Stimulated activated CD4-positive, alpha-beta T cell treated with anti-CD3 and anti-CD28 coated beads, Interleukin-4, amount 100 ng/mL, for 1 hour (primary cell): ENCODE results near the gene SERTAD1.
"Not testable (repeated sequence)": the region's sequence is repeated elsewhere in the genome, so short reads cannot be mapped to it uniquely, and the experiment has no call there.

Source experiments
- DNase-seq: peaks from one replicate; pipeline ENCODE4 v3.0.0-alpha.2; 2020

SERTAD1 gene, protein sequence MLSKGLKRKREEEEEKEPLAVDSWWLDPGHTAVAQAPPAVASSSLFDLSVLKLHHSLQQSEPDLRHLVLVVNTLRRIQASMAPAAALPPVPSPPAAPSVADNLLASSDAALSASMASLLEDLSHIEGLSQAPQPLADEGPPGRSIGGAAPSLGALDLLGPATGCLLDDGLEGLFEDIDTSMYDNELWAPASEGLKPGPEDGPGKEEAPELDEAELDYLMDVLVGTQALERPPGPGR

DNA sequence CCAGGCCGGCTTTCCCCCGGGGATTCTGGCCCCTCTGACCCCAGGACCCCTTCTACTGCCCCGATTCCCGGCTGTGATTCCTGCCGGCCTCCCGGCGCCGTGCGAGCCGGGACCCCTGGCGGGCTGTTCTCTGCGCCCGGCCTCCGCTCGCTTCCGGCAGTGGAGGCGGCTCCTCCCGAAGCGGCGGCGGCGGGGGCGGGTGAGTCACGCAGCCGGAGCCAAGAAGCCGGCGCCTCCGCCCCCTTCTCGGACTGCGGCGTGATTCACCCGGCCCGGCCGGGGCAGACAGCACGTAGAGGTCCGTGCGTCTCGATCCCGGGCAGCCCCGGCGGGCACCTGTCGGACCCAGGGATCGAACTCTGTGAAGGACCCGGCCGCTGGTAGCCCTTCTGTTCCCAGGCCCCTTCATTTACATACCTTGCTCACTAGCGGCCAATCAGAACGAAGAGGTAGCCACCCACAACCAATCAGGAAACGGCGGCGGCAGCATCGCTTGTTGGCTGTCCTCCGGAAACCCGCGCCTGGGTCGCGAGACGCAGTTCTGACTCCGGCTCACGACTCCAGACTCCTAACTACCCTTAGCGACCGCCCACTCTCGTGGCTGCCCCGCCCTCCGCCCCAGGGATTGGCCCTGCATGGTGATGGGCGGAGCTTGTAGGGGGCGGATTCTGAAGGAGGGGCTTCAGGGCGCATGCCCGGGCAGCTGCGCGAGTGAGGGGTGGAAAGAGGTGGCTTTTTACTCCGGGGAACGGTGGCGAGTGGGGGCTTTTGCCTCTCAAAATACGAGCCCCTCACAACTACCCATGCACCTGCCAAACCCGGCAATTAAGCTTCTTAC, at the start of gene SERTAD1:
TSS of gene SERTAD1 (minus strand) at position 543 of the 838 bp plus-strand sequence. CDS start 2,446 bp downstream, outside the sequence.
- peak; percentile 100 for DNase-seq

DNA sequence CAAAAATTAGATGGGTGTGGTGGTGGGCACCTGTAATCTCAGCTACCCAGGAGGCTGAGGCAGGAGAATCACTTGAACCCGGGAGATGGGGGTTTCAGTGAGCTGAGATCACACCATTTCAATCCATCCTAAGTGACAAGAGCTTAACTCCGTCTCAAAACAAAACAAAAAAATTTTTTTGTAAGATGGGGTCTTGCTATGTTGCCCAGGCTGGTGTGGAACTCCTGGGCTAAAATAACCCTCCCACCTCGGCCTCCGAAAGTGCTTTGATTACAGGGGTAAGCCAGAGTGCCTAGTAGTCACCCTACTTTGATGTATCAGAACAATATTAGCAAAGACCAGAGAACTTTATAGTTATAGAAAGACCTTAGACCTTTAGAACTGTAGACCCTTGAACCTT, 48.9 kb upstream of the SERTAD1 start:
- DNase-seq: no peak

DNA sequence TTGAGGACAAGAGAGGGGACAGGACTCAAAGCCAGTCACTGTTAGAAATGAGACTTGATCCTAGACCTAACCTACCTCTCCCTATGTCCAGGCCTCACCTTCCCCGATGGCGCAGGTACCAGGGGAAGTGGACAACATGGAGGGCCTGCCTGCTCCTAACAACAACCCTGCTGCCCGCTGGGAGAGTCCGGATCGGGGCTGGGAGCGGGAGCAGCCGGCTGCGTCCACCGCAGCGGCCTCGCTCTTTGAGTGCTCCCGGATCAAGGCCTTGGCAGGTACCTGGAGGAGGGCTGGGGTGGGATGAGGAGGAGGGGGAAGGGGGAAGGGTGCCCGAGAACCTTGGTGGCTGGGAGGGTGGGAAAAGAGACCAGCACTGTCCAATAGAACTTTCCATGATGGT, 46.7 kb upstream of the SERTAD1 start:
- DNase-seq: no peak

DNA sequence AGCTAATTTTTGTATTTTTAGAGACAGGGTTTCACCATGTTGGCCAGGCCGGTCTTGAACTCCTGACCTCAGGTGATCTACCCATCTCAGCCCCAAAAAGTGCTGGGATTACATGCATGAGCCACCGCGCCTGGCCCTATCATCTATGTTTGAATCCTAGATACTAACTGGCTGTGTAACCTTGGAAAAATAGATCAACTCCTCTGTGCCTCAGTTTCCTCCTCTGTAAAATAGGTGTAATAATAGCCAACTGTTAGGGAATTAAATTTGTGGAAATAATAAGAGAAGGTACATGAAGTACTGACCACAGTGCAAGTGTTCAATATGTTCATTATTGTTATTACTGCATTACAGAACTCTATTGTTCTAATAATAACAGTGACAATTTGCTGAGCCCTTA, 45.3 kb upstream of the SERTAD1 start:
- DNase-seq: no peak

DNA sequence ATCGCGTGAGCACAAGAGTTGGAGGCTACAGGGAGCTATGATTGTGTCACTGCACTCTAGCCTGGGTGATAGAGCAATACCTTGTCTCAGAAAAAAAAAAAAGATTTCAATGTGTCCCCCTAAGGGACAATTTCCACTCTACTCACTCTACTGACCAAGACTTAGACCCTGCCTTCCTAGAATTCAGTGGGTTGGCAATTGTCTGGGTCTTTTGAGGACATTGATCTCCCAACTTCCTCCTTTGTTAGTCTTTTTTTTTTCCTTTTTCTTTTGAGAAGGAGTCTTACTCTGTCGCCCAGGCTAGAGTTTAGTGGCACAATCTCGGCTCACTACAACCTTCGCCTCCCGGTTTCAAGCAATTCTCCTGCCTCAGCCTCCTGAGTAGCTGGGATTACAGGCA, 43.2 kb upstream of the SERTAD1 start:
- no peak for DNase-seq

DNA sequence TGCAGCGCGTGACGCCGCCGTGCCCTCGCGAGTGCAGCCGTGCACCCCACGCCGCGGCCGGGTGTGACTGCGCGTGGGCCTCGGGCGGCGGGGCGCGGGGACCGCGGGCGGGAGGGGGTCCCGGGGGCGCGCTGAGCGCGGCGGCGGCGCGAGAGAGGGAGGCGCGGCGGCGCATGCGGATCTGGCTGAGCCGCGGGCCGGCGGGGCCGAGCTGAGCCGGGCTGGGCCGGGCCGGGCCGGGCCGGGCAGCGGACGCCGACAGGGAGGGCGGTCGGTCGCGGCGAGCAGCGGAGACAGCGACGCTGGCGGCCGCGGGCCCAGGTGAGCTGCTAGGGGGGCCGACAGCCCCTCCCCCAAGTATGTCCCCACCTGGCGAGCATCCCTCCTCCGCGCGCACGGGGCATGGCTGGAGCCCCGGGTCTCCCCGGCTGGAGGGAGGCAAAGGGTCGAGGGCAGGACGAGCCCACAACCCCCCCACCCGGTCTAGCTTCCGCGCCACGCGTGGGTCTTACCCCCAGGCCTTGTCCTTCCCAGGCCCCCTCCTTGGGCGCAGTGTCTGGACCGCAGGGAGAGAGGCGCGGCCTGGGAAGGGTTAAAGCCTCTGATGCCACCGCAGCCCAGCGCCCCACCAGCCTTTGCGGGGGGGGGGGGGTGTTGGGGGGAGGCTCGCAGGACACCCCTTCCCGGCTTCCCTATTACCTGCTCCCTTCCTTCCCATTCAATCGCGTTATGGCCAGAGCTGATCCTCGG, 41.4 kb upstream of the SERTAD1 start, which contains the start of gene SPTBN4:
TSS of gene SPTBN4 (plus strand) at position 17 of the 750 bp plus-strand sequence. CDS start 5,621 bp downstream, outside the sequence.
- no peak for DNase-seq

DNA sequence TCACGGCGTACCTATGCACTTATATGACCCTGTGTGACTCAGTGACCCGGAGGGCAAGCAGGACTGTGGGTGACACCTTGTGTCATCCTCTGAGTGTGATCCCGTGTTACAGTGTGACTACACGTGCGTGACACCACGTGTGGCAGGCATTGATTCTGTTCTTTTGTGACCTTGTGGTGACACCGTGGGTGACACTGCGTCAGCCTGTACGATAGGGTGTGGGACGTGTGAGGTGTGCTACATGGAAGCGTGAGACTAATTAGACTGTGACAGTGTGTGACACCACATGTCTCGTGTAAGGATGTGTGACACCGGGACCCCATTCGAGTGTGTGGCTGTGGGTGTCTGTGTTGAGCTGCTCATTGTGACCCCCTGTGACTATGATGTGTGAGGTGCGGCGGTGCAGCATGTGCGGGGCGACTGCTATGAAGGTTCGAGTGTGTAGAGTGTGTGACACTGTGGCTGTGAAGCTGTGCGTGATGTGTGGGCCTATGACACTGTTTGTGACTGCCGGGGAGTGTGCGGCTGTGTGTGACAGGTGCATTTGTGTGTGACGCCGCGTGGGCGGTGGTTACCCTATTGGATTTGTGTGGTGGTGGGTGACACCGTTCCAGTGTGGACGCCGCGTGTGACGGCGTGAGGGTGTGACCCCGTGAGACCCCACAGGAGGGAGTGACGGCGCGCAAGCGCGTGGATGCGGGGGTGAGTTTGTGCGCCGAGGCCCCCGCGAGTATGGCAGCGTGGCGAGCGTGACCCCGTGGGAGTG, 40.6 kb upstream of the SERTAD1 start:
- peak; percentile 69 for DNase-seq

DNA sequence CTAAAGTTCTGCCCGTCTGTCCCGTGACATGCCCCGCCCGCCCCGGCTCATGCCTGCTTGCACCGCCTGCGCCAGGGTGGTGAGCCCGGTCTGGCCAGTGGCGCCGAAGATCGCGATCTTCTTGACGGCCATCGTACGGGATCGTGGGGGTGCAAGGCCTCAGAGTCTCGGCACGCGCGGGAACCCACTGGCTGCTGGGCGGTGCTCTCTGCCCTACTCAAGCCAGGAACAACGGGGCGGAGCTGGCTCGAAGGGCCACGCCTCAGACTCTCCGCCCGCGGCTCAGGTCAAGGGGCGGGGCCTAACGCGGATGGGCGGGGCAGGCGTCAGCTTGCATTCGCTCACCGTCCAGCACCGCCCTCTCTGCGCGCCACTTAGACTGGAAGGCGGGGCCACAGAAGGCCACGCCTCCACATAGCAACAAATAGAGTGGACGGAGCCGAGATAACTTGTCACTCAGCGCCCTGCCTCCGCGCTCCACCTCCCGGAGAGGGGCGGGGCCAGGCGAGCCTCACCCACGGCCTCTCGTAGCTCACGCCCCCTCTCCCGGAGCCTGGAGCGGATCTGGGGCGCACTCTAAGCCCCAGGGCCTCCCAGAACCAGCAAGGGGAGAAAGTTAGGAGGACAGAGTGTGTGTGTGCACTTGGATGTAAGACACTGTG, 39.9 kb upstream of the SERTAD1 start, which contains the start of gene BLVRB:
TSS of gene BLVRB (minus strand) at position 189 of the 662 bp plus-strand sequence. CDS start at position 132, 57 bp downstream.
- DNase-seq: peak; percentile 100

DNA sequence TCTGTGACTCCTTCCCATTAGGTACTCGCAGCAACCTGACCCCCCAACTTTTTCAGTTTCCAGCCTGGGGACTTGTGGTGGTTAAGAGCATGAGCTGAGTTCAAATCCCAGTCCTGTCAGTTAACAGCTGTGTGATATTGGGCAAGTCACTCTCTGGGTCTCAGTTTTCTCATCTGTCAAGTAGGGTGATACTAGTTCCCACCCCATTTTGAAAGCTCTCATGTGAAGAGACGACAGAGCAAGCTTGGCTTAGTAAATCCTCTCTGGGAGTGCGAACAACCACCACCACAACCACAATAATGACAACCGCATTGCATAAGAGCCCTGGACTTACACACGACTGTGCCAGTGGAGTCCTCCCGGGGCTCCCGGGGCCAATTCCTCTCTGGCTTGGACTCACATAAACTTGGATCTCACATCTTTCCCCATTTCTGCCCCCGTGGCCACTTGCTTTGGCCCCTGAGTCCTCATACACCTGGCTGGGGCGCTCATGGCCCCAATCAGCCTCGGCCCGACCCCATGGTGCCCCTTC, 39.3 kb upstream of the SERTAD1 start:
- no peak for DNase-seq

DNA sequence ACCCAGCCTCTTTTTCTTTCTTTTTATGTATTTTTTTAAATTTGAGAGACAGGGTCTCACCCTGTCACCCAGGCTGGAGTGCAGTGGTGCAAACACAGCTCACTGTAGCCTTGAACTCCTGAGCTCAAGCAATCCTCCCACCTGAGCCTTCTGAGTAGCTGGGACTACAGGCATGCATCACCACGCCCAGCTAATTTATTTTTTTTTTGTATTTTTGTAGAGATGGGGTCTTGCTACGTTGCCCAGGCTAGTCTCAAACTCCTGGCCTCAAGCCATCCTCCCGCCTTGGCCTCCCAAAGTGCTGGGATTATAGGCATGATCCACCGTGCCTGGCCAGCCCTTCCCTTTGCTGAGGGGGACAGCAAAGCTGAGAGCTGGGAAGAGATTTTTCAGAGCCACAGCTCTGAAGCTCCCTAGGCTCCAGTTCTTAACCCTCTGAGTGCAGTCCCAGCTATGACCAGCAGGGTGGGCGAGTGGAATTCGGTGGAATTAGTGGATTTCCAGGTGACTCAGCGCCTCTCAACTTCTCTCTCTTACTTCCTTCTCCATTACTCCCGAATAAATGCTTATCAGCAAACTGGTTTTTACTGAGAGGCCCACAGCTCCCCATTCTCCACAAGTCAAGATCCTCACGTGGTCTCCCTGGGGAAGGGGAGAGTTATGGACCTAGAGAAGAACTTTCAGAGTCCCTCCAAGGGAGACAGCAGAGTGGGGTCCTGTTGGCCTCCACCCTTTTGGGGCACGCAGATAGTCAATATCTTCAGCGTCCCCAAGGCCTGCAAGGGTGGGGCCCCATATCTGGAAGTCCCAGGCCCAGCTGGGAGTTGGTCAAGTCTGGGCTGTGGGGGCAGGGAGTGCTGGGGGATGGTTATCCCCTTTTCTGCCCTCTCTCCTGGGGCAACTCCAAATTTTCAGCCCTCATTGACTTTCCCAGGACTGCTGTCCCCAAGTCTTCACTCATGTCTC, 38.5 kb upstream of the SERTAD1 start:
- peak; percentile 80 for DNase-seq

DNA sequence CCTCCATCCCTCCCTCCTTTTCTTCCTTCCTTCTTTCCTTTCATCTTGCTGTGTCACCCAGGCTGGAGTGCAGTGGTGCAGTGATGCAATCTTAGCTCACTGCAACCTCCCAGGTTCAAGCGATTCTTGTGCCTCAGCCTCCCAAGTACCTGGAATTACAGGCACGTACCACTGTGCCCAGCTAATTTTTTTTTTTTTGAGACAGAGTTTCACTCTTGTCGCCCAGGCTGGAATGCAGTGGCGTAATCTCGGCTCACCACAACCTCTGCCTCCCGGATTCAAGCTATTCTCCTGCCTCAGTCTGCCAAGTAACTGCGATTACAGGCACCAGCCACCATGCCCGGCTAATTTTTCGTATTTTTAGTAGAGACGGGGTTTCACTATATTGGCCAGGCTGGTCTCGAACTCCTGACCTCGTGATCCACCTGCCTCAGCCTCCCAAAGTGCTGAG, 37.8 kb upstream of the SERTAD1 start:
- not testable (repeated sequence) for DNase-seq

DNA sequence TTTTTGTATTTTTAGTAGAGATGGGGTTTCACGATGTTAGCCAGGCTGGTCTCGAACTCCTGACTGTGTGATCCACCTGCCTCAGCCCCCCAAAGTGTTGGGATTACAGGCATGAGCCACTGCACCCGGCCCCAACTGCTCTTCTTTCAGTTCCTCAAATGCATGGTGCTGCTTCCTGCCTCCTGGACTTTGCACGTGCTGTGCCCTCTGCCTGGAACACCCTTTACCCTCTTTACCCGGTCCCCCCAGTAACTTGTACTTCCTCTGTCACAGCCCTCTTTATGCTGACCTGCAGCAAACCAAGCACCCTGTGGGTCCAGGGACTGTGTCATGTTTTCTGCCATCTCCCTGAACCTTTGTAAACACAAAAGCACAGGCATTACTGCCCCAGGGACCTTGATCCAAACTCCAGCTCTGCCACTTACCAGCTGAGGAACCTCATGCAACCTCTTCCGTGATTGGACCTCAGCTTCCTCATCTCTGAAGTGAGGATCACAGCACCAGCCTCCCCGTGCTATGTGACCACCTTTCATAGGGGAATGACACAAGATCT, 36.0 kb upstream of the SERTAD1 start:
- no peak for DNase-seq

DNA sequence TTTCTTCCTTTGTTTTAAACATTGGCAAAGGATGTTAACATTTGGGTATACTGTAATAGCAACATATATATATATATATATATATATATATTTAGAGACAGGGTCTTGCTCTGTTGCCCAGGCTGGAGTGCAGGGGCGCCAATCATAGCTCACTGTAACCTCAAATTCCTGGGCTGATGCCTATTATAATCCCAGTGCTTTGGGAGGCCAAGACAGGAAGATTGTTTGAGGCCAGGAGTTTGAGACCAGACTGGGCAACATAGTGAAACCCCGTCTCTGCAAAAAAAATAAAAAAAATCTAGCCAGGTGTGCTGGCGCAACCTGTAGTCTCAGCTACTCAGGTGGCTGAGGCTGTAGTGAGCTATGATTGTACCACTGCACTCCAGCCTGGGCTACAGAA, 34.4 kb upstream of the SERTAD1 start:
- DNase-seq: no peak

DNA sequence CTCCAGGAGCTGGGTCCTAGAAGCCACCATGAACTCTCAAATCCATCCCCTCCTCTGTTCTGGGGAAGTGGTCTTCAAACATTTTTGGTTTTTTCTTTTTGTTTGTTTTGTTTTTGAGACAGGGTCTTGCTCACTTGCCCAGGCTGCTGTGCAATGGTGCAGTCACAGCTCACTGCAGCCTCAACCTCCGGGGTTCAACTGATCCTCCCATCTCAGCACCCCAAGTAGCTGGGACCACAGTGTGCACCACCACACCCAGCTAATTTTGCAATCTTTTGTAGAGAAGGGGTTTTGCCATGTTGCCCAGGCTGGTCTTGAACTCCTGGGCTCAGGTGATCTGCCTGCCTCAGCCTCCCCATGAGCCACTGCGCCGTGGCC, 32.8 kb upstream of the SERTAD1 start:
- no peak for DNase-seq

DNA sequence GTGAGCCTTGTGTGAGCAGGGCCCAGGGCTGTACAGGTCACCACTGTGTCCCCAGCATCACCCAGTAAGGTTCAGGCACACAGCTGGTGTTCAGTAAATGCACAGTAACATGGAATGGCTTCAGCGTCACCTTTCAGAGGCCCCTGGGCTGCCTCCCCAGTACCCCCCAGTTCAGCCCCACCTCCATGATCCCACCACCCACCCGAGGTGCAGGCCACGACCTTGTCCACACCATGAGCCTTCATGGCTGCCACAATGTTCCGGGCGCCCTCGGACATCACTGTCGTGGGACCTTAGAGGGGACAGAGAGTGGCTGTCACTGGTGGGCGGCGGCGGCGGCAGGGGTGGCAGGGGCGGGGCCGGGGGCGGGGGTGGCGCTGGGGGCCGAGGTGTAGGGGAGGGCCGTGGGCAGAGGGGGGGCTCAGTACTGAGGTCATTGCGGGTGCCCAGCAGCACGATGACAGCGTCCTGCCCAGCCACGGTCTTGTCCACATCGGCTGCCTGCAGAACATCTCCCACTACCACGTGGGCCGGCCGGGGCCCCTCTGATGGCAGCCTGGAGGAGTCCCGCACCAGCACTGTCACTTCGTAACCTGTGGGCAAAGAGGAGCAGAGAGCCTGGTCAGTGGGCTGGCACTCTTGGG, 32.3 kb upstream of the SERTAD1 start:
- DNase-seq: no peak

DNA sequence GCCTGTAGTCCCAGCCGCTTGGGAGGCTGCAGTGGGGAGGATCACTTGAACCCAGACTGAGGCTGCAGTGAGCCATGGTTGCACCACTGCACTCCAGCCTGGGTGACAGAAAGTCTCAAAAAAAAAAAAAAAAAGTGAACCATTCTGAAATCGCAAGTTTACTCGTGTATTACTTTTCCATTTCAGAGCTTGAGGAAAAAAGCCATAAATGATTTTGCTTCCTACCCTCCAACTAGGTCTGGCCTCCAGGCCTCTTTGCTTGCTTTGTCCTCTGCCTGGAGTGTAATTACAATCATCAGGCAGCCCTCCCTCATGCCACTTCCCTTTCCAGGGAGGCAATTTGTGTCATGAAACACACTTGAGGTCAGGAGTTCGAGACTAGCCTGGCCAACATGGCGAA, 31.3 kb upstream of the SERTAD1 start:
- no peak for DNase-seq

DNA sequence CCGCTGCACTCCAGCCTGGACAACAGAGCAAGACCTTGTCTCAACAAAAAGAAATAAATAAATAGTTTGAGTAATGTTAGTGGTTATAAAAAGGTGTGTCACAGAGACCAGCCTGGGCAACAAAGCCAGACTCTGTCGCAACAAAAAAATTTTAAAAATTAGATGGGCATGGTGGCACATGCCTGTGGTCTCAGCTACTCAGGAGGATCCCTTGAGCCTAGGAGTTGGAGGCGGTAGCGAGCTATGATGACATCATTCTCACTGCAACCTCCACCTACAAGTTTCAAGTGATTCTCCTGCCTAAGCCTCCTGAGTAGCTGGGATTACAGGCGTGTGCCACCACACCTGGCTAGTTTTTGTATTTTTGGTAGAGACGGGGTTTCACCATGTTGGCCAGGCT, 28.2 kb upstream of the SERTAD1 start:
- not testable (repeated sequence) for DNase-seq

DNA sequence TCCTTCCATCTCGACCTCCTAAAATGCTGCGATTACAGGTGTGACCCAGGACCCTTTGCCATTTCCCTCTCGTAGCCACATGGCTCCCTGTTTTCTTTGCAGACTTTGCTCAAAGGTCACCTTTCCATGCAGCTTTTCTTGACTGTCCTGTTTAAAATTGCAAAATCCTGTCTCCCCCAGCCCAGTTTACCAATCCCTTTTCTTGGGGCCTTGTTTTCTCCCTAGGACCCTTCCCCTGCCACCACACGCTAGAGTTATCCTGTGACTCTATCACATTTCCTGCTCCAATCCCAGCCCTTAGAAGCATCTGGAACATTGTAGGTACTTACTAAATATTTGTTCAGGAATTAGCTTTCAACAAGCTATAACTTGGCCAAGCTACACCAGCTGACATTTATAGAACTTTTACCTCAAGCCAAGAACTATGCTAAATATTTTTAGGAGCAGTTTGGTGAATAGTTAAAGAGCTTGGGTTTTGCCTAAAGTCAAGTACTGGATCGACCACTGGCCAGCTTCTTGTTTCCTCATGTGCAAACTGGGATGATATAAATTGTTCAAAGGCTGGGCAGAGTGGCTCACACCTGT, 27.5 kb upstream of the SERTAD1 start:
- DNase-seq: no peak

DNA sequence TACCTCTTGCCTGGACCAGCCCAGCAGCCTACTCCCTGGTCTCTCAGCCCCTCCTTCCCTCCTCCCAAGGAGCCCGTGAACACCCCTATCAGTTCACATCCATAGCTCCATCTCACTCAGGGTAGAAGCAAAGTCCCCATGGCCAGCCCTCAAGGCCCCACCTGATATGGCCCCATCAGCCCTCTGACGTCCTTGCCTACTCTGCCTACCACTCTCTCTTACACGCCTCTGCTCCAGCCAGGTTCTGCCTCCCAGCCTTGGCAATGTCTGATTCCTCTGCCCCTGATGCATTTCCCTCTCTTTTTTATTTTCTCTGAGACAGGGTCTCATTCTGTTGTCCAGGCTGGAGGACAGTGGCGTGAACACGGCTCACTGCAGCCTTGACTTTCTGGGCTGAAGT, 26.2 kb upstream of the SERTAD1 start:
- DNase-seq: no peak
